Hindlimb muscle (tissue), 1 donor: ENCODE data around the gene CCN2. TPM values are rescaled to one million over a fixed set of nuclear protein-coding genes. Genes with fewer than 3 reads are reported as not detected.

Experiments
- DNase-seq: peaks from one replicate; pipeline ENCODE4 v3.0.0-alpha.2; 2013
- polyA plus RNA-seq: library from polyadenylated mRNA; unstranded; fragments of 120-200 nt; gene quantifications from one replicate; pipeline ENCODE4 v1.2.1, GENCODE V29; 2013; ENCODE audit not compliant: insufficient read length

Gene CCN2, protein sequence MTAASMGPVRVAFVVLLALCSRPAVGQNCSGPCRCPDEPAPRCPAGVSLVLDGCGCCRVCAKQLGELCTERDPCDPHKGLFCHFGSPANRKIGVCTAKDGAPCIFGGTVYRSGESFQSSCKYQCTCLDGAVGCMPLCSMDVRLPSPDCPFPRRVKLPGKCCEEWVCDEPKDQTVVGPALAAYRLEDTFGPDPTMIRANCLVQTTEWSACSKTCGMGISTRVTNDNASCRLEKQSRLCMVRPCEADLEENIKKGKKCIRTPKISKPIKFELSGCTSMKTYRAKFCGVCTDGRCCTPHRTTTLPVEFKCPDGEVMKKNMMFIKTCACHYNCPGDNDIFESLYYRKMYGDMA
- 38.6 TPM for polyA plus RNA-seq

GRCh38 chr6:131950767-131951575 lies at the start of gene CCN2:
Gene CCN2 (minus strand): TSS chr6:131951372. CDS start chr6:131951172, 200 bp downstream.
- DNase-seq: peak; percentile 78

- DNase-seq: no peak
Measured at GRCh38 chr6:132000296-132000695, 49.1 kb upstream of the CCN2 start.

DNA sequence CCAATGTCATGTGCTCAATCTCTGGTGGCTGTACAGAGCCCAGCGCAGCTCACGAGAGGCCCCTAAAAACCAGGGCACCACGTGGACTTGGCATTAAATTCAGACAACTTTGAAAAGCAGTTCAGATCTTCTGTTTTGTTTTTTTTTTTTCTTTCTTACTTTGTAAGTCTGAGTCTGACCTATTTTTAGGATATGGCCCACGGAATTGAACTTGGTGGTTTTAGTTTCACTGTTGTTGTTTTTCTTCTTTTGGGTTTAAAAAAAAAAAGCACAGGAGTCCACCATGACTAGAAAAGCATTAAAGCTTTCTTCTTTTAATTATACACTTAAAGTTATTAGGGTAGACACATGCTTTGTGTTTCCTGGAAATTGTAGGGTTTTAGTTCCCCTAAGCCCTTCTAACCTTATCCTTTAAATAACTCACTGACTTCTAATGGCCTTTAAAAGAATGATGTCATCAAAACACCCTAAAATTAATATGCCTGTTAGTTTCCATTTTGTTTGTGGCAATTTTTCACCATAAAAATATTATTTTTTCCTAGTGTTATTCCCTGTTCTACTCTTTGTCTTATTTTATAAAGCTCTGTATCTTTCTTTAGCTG lies 48.5 kb upstream of the CCN2 start:
- no peak for DNase-seq

DNA sequence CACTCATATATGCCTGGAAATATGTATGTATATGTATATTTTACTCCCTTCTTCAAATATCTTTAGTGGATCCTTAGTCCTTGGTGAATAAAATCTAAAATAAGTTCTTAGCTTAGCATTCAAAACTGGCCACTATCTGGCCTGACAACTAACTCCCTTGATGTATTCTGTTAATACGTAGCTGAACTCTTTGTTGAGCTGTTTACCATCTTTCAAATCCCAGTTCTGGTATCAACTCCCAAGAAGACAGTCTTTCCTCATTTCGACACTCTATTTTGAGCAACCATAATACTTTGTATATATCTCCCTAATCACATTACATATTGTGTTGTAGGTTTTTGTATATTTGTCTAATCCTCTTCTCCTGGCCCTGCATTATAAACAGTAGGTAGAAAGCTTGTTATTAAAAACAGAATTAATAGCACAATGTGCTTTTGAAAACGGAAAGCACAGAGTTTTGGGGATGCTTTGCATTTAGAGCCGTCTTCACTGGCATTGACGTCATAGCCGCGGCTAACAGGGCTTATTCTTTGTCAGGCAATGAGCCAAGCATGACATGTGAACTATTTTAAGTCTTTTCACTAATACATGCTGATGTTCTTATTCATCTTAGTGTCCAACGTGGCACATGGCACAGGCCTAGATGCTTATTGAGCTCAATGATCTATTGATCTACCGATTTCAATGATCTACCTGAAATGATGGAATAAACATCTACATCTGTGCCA lies 47.2 kb upstream of the CCN2 start:
- DNase-seq: no peak

GRCh38 chr6:131997429-131998153 lies 46.4 kb upstream of the CCN2 start:
- DNase-seq: no peak

DNA sequence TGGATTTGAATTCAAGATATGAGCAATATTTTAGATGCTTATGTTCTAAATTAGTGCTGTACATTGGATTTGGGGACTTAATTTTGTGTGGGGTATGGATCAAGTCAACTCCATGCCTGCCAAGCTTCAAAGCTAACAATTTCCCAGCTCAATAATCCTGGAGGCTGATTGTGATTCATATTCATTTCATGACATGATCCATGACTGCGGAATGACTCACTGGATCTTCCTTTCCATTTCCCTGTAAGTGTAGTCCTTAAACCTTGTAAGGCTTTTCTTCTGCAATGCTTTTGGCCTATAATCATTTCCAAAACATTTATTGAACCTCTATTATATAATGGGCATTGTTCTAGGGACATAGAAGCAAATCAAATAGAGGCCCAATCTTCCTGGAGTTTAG lies 44.7 kb upstream of the CCN2 start:
- DNase-seq: no peak

DNA sequence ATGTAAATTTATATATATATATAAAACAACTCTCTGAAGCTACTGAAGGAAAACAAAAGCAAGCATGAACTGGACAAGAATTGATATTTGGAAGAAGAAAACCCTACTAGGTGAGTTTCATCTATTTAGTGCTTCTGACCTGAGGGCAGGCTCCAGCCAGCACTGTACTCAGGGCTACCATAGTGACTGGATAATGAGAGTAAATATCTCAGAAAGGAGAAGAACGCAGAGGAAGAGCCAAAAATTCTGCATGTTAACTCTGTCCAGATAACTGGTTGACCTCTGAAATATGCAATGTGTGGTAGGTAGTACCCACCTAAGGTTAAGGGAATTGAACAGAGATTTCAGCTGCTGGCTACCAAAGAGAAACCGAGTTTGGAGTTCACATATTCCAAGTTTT lies 41.4 kb upstream of the CCN2 start:
- no peak for DNase-seq

DNA sequence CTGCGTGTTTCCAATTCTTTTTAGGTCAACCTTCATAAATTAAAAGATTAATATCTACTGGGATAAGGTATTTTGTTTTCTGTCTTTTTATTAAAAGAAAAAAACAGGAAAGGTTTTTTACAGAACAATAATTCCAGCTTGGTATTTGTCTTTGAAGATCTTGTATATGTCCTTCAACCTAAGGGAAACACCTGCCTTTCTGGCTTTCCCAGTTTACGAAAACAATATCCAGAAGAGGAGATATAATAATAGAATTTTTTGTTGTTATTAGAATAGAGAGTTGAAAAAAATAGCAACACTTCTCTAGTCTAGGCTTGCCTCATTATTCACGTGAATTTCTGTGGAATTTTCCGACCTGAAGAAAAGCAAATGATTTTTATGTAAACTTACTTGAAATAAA lies 37.9 kb upstream of the CCN2 start:
- no peak for DNase-seq

- no peak for DNase-seq
Measured at GRCh38 chr6:131982740-131983259, 31.6 kb upstream of the CCN2 start.

- no peak for DNase-seq
Measured at GRCh38 chr6:131981624-131981978, 30.4 kb upstream of the CCN2 start.

DNA sequence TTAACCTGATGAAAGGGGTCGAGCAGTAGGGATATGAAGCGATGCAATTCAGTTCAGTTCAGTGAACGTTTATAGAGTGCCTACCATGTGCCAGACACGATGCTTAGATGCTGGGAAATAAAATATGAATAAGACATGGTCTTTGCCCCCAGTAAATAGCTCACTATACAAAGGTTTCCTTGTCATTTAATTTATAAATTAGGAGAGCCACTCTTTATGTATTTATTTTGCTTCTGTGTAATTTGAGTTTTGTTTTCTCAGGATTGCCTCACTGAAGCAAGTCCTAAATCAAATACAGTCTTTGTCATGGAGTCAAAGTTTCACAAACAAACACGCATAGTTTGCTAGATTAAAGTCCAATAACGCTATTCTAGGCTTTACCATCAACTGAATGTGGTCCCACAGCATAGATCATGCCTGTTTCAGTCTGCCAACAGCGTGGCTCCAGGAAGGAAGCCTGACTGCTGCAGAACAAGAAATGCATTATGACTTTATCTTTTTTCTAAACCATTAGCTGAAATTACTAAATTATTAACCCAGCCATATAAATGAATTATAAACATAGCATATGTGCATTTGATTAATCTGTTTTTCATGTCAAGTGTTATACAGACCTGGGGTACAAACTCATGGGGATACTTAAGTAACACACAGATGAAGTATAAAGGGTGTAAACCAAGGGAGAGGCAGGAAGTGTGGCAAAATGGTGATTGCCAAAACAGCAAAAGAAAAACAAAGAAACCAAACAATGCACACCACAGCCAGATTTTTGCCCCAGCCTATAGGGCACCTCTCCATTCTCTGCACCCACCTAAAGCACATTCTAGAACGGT lies 29.8 kb upstream of the CCN2 start:
- DNase-seq: no peak

GRCh38 chr6:131980338-131980790 lies 29.2 kb upstream of the CCN2 start:
- DNase-seq: no peak

DNA sequence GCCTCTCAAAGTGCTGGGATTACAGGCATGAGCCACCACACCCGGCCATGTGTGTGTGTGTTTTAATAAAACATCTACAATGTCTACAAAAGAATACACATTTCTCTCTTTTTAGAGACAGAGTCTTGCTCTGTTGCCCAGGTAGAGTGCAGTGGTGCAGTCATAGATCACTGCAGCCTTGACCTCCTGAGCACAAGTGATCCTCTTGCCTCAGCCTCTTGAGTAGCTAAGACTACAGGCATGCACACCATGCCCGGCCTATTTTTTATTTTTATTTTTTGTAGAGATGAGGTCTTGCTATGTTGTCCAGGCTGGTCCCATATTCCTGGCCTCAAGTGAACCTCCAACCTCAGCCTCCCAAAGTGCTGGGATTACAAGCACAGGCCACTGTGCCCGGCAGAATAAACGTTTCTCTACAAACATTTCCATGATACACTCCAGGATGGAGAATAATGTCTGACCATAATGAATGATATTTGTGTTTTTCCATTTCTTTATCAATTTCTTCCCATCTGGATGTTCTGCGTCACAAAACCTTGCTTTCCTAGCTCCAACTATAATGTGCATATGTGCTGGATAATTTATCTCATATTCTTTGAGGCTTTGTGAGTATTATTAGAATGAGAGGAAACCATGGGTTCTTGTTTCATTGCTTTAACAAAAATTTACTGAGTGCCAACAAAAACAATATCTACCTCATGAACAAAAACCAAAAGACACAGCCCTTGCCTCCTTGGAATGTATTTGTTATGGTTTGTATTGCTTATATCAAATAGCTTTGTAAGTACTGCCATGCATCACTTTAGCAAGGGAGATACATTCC lies 28.6 kb upstream of the CCN2 start:
- no peak for DNase-seq

- DNase-seq: no peak
Measured at GRCh38 chr6:131978522-131978921, 27.4 kb upstream of the CCN2 start.

GRCh38 chr6:131976545-131977061 lies 25.4 kb upstream of the CCN2 start:
- DNase-seq: no peak

- DNase-seq: no peak
Measured at GRCh38 chr6:131972741-131973140, 21.6 kb upstream of the CCN2 start.

GRCh38 chr6:131970076-131970859 lies 19.1 kb upstream of the CCN2 start:
- DNase-seq: no peak

- no peak for DNase-seq
Measured at GRCh38 chr6:131968656-131969055, 17.5 kb upstream of the CCN2 start.

DNA sequence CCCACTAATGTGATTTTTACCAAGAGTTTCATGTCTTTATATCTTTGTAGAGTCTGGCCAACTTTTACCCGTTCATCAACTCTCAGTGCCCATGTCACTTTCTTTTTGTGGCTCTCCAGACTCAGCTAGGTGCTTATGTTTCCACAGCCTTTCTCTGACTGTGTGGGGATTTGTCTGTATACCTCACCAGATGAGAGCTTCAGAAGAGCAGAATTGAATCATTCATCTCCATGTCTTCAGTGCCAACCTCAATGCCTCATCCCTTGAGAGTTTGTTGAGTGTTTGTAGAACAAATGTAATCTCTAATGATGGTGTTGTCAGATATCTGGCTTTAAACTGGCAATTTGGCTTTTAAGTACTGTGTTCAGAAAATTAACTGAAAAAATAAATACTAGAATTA lies 16.8 kb upstream of the CCN2 start:
- DNase-seq: no peak
